ENCODE results near the gene IFT52.

IFT52 gene

GRCh38 chr20:43560974-43561373, 29.8 kb upstream of the IFT52 start:
- no peak for DNase-seq (ENCODE audit: extremely low read depth, low read depth)
- TF ChIP-seq CTCF (IDR thresholded peaks at IDR 0.05; ENCODE audit: low read depth, low read length), result no peak

GRCh38 chr20:43563429-43563828, 27.3 kb upstream of the IFT52 start:
- DNase-seq (ENCODE audit: extremely low read depth, low read depth), result no peak
- TF ChIP-seq CTCF (IDR thresholded peaks at IDR 0.05; ENCODE audit: low read depth, low read length), result no peak

- no peak for DNase-seq (ENCODE audit: extremely low read depth, low read depth)
- no peak for TF ChIP-seq CTCF (IDR thresholded peaks at IDR 0.05; ENCODE audit: low read depth, low read length)
Measured at GRCh38 chr20:43563991-43564390, 26.7 kb upstream of the IFT52 start.

GRCh38 chr20:43564455-43564854, 26.3 kb upstream of the IFT52 start:
- TF ChIP-seq CTCF (IDR thresholded peaks at IDR 0.05; ENCODE audit: low read depth, low read length), result no peak
- DNase-seq (ENCODE audit: extremely low read depth, low read depth), result no peak

GRCh38 chr20:43564993-43565757, 25.6 kb upstream of the IFT52 start:
- DNase-seq (ENCODE audit: extremely low read depth, low read depth), result no peak
- TF ChIP-seq CTCF (IDR thresholded peaks at IDR 0.05; ENCODE audit: low read depth, low read length), result no peak

GRCh38 chr20:43565758-43566104, 25.0 kb upstream of the IFT52 start:
- no peak for TF ChIP-seq CTCF (IDR thresholded peaks at IDR 0.05; ENCODE audit: low read depth, low read length)
- no peak for DNase-seq (ENCODE audit: extremely low read depth, low read depth)

- DNase-seq (ENCODE audit: extremely low read depth, low read depth), result no peak
- TF ChIP-seq CTCF (IDR thresholded peaks at IDR 0.05; ENCODE audit: low read depth, low read length), result no peak
Measured at GRCh38 chr20:43567477-43567876, 23.3 kb upstream of the IFT52 start.

Data from AG09319 (cell line).